OCI-LY3 (cell line): Measurements from ENCODE around the gene STPG4.

Source experiments
- EZH2phosphoT487 ChIP-seq: fragments of 200-600 bp; shearing (Covaris generic); IDR thresholded peaks from 2 replicates; pipeline ENCODE4 v1.6.1; 2018; ENCODE audit warnings: antibody characterized with exemption, mixed run types, low read depth
- TF ChIP-seq, protein P1 (sequence below): fragments of 200-600, 300-600 bp; sonication (generic); IDR thresholded peaks from 2 replicates; pipeline ENCODE4 v1.5.1; 2014; ENCODE audit warnings: antibody characterized with exemption, low read length, low read depth

DNA sequence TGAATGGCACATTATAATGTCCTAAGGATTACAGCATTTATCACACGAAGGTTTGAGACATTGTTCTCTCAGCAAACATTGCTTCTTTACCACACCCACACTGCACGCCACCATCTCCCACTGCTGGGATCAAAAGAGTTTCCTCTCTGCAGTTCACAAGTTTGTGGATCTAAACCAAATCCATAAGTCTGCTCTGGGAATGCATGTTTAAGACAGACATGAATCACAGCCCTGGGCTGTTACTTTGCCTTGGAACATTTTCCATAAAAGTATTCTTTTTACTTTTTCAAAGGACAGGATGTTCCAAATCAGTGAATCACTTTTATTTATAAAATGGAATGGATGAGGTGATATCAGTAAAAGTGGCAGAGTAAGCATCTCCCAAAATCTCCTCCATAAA is 36.1 kb downstream of the STPG4 start:
- TF ChIP-seq, protein P1, sequence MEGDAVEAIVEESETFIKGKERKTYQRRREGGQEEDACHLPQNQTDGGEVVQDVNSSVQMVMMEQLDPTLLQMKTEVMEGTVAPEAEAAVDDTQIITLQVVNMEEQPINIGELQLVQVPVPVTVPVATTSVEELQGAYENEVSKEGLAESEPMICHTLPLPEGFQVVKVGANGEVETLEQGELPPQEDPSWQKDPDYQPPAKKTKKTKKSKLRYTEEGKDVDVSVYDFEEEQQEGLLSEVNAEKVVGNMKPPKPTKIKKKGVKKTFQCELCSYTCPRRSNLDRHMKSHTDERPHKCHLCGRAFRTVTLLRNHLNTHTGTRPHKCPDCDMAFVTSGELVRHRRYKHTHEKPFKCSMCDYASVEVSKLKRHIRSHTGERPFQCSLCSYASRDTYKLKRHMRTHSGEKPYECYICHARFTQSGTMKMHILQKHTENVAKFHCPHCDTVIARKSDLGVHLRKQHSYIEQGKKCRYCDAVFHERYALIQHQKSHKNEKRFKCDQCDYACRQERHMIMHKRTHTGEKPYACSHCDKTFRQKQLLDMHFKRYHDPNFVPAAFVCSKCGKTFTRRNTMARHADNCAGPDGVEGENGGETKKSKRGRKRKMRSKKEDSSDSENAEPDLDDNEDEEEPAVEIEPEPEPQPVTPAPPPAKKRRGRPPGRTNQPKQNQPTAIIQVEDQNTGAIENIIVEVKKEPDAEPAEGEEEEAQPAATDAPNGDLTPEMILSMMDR: no peak
- TF ChIP-seq EZH2phosphoT487: no peak
